WTC11 (cell line): ENCODE data around the gene MYO9A. TPM values are rescaled to one million over a fixed set of nuclear protein-coding genes. Genes with fewer than 3 reads are reported as not detected.

ENCODE experiments used
- ATAC-seq: fragments of 200-7000 bp; cut with Tn5 transposase; 2 replicates; pipeline ENCODE4 v1.10.0; 2021; ENCODE audit warnings: mild to moderate bottlenecking, moderate library complexity
- CTCF ChIA-PET: fragments of 300-600 bp; sonication (Branson Sonifier 250); formaldehyde crosslinking; loops from one replicate; lab custom pipeline; 2021; ENCODE audit warnings: antibody characterized with exemption; lab: Charles Lee
- POLR2A ChIA-PET: fragments of 350-600 bp; sonication (Branson Sonifier 250); formaldehyde crosslinking; loops from one replicate; lab custom pipeline; 2021; ENCODE audit warnings: antibody characterized with exemption; lab: Charles Lee
- DNase-seq: peaks from one replicate; pipeline ENCODE4 v3.0.0; 2021; ENCODE audit warnings: low spot score
- H3K27ac Mint-ChIP-seq: 2 replicates; pipeline ENCODE4 v1.8.0; 2021; ENCODE audit warnings: mixed read lengths
- H3K27me3 Mint-ChIP-seq: 2 replicates; pipeline ENCODE4 v1.8.0; 2021; ENCODE audit warnings: low read depth, mild to moderate bottlenecking, moderate library complexity, mixed read lengths
- H3K36me3 Mint-ChIP-seq: 2 replicates; pipeline ENCODE4 v1.8.0; 2021; ENCODE audit warnings: mixed read lengths
- H3K4me1 Mint-ChIP-seq: 2 replicates; pipeline ENCODE4 v1.8.0; 2022; ENCODE audit warnings: mixed read lengths
- H3K4me3 Mint-ChIP-seq: 2 replicates; pipeline ENCODE4 v1.8.0; 2021; ENCODE audit warnings: mild to moderate bottlenecking, moderate library complexity, mixed read lengths
- H3K9me3 Mint-ChIP-seq: 2 replicates; pipeline ENCODE4 v1.8.0; 2021; ENCODE audit warnings: mixed read lengths
- ARID4B ChIP-seq: sonication (generic); formaldehyde crosslinking; IDR thresholded peaks from 2 replicates; pipeline ENCODE4 v1.8.0; 2023; ENCODE audit warnings: missing genetic modification reagents, mild to moderate bottlenecking, borderline replicate concordance
- ATF6 ChIP-seq: sonication (generic); formaldehyde crosslinking; IDR thresholded peaks from 2 replicates; pipeline ENCODE4 v1.8.1; 2023; ENCODE audit warnings: mild to moderate bottlenecking, missing genetic modification reagents
- EMX1 ChIP-seq: fragments of 250-450 bp; sonication (Bioruptor Pico); IDR thresholded peaks from 2 replicates; pipeline ENCODE4 v1.8.0; 2021; ENCODE audit warnings: mild to moderate bottlenecking
- MYBL2 ChIP-seq: sonication (generic); formaldehyde crosslinking; IDR thresholded peaks from 2 replicates; pipeline ENCODE4 v1.8.1; 2023; ENCODE audit warnings: mild to moderate bottlenecking, moderate library complexity, missing genetic modification reagents
- NR2C2 ChIP-seq: sonication (generic); formaldehyde crosslinking; IDR thresholded peaks from 2 replicates; pipeline ENCODE4 v1.8.0; 2022; ENCODE audit warnings: mild to moderate bottlenecking, missing genetic modification reagents
- RELA ChIP-seq: sonication (generic); formaldehyde crosslinking; IDR thresholded peaks from 2 replicates; pipeline ENCODE4 v1.8.1; 2022; ENCODE audit warnings: missing genetic modification reagents, mild to moderate bottlenecking, borderline replicate concordance
- TCF7 ChIP-seq: sonication (generic); formaldehyde crosslinking; IDR thresholded peaks from 2 replicates; pipeline ENCODE4 v1.8.0; 2022; ENCODE audit warnings: mild to moderate bottlenecking, low read depth, missing genetic modification reagents, moderate library complexity
- ZNF263 ChIP-seq: sonication (generic); formaldehyde crosslinking; IDR thresholded peaks from 2 replicates; pipeline ENCODE4 v1.8.1; 2022; ENCODE audit warnings: low read depth, mild to moderate bottlenecking, moderate library complexity, missing genetic modification reagents
- ZNF671 ChIP-seq: fragments of 250-450 bp; sonication (Bioruptor Pico); IDR thresholded peaks from 2 replicates; pipeline ENCODE4 v1.8.0; 2021; ENCODE audit warnings: mild to moderate bottlenecking
- total RNA-seq: library from RNA; stranded (reverse); gene quantifications from 3 replicates; pipeline ENCODE4 v1.2.3, GENCODE V29; 2021
- TF ChIP-seq, protein P1 (sequence below): sonication (generic); formaldehyde crosslinking; IDR thresholded peaks from 2 replicates; pipeline ENCODE4 v1.8.0; 2022; ENCODE audit warnings: mild to moderate bottlenecking, missing genetic modification reagents
- TF ChIP-seq, protein P2 (sequence below): sonication (generic); formaldehyde crosslinking; conservative IDR thresholded peaks from 2 replicates; pipeline ENCODE4 v1.8.1; 2022; ENCODE audit warnings: mild to moderate bottlenecking, missing genetic modification reagents
- TF ChIP-seq, protein P3 (sequence below): fragments of 250-450 bp; sonication (Bioruptor Pico); IDR thresholded peaks from 2 replicates; pipeline ENCODE4 v1.9.0; 2021; ENCODE audit warnings: mild to moderate bottlenecking
- TF ChIP-seq, protein P4 (sequence below): fragments of 250-450 bp; sonication (Bioruptor Pico); conservative IDR thresholded peaks from 2 replicates; pipeline ENCODE4 v1.9.0; 2021; ENCODE audit warnings: mild to moderate bottlenecking
- TF ChIP-seq, protein P5 (sequence below): sonication (generic); formaldehyde crosslinking; conservative IDR thresholded peaks from 2 replicates; pipeline ENCODE4 v1.8.1; 2023; ENCODE audit warnings: mild to moderate bottlenecking, low read depth, missing genetic modification reagents, moderate library complexity
- TF ChIP-seq, protein P6 (sequence below): sonication (generic); formaldehyde crosslinking; IDR thresholded peaks from 2 replicates; pipeline ENCODE4 v1.8.0; 2022; ENCODE audit warnings: mild to moderate bottlenecking, missing genetic modification reagents
- TF ChIP-seq, protein P7 (sequence below): sonication (generic); formaldehyde crosslinking; IDR thresholded peaks from 2 replicates; pipeline ENCODE4 v1.8.1; 2023; ENCODE audit warnings: mild to moderate bottlenecking, missing genetic modification reagents, borderline replicate concordance

The MYO9A gene
- total RNA-seq, 1 experiment from 2014 or later = 23.5 TPM

GRCh38 chr15:71790081-71790480 is 327.9 kb downstream of the MYO9A start:
- CTCF ChIA-PET = interaction anchor here (0.8 to 1.0 kb wide), 3 partner anchors 9 to 37 kb away, joined by 4 to 5 read pairs (median 5); no protein-coding TSS in a partner anchor
- Mint-ChIP-seq H3K36me3 (no peaks in the 10 kb centered on the region; the same call in 1 of the 2 replicates), H3K27ac (no peak overlapping the region), H3K4me3 (no peak overlapping the region), H3K9me3 (no peaks in the 10 kb centered on the region), H3K4me1 (no peaks in the 10 kb centered on the region), H3K27me3 (no peaks in the 10 kb centered on the region; the same call in 1 of the 2 replicates)
- POLR2A ChIA-PET = no interaction called here
- ATAC-seq (no peak), DNase-seq (no peak)
- TF ChIP-seq, protein P1, sequence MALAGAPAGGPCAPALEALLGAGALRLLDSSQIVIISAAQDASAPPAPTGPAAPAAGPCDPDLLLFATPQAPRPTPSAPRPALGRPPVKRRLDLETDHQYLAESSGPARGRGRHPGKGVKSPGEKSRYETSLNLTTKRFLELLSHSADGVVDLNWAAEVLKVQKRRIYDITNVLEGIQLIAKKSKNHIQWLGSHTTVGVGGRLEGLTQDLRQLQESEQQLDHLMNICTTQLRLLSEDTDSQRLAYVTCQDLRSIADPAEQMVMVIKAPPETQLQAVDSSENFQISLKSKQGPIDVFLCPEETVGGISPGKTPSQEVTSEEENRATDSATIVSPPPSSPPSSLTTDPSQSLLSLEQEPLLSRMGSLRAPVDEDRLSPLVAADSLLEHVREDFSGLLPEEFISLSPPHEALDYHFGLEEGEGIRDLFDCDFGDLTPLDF (CRISPR knock-in tag) = no peak
- TF ChIP-seq ATF6 (CRISPR knock-in tag) (no peak), ZNF263 (CRISPR knock-in tag) (no peak), MYBL2 (CRISPR knock-in tag) (no peak), TCF7 (CRISPR knock-in tag) (no peak), RELA (CRISPR knock-in tag) (no peak), ZNF671 (CRISPR knock-in tag) (no peak), EMX1 (no peak), ARID4B (CRISPR knock-in tag) (no peak), NR2C2 (CRISPR knock-in tag) (no peak)
- TF ChIP-seq, protein P2, sequence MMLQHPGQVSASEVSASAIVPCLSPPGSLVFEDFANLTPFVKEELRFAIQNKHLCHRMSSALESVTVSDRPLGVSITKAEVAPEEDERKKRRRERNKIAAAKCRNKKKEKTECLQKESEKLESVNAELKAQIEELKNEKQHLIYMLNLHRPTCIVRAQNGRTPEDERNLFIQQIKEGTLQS (CRISPR knock-in tag) = no peak
- TF ChIP-seq, protein P3, sequence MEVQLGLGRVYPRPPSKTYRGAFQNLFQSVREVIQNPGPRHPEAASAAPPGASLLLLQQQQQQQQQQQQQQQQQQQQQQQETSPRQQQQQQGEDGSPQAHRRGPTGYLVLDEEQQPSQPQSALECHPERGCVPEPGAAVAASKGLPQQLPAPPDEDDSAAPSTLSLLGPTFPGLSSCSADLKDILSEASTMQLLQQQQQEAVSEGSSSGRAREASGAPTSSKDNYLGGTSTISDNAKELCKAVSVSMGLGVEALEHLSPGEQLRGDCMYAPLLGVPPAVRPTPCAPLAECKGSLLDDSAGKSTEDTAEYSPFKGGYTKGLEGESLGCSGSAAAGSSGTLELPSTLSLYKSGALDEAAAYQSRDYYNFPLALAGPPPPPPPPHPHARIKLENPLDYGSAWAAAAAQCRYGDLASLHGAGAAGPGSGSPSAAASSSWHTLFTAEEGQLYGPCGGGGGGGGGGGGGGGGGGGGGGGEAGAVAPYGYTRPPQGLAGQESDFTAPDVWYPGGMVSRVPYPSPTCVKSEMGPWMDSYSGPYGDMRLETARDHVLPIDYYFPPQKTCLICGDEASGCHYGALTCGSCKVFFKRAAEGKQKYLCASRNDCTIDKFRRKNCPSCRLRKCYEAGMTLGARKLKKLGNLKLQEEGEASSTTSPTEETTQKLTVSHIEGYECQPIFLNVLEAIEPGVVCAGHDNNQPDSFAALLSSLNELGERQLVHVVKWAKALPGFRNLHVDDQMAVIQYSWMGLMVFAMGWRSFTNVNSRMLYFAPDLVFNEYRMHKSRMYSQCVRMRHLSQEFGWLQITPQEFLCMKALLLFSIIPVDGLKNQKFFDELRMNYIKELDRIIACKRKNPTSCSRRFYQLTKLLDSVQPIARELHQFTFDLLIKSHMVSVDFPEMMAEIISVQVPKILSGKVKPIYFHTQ (CRISPR knock-in tag) = no peak
- TF ChIP-seq, protein P4, sequence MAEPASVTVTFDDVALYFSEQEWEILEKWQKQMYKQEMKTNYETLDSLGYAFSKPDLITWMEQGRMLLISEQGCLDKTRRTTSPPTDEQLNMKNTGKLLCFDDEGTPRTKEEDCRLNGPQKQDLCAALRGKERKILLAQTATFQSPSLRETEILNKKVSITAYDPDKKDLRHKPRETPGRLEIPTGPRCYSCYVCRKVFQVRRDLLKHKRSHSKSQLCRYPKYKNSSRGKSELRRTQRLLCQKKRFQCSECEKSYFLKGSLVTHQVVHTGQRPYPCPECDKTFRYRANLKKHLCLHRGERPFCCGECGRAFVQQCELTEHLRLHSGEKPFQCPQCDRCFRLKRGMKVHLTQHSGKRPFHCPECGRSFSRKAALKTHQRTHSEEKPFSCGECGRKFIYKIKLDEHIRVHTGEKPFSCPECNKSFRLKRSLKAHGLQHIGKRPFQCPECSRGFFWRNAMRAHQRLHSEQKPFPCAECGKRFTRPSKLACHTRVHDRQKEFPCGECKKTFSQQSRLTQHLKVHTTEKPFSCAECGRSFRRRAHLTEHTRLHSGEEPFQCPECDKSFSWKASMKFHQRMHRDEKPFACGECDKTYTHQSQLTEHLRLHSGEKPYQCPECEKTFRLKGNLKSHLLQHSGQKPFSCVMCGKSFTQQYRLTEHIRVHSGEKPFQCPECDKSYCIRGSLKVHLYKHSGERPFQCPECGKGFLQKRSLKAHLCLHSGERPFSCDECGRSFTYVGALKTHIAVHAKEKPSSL (CRISPR knock-in tag) = no peak
- TF ChIP-seq, protein P5, sequence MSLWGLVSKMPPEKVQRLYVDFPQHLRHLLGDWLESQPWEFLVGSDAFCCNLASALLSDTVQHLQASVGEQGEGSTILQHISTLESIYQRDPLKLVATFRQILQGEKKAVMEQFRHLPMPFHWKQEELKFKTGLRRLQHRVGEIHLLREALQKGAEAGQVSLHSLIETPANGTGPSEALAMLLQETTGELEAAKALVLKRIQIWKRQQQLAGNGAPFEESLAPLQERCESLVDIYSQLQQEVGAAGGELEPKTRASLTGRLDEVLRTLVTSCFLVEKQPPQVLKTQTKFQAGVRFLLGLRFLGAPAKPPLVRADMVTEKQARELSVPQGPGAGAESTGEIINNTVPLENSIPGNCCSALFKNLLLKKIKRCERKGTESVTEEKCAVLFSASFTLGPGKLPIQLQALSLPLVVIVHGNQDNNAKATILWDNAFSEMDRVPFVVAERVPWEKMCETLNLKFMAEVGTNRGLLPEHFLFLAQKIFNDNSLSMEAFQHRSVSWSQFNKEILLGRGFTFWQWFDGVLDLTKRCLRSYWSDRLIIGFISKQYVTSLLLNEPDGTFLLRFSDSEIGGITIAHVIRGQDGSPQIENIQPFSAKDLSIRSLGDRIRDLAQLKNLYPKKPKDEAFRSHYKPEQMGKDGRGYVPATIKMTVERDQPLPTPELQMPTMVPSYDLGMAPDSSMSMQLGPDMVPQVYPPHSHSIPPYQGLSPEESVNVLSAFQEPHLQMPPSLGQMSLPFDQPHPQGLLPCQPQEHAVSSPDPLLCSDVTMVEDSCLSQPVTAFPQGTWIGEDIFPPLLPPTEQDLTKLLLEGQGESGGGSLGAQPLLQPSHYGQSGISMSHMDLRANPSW (CRISPR knock-in tag) = no peak
- TF ChIP-seq, protein P6, sequence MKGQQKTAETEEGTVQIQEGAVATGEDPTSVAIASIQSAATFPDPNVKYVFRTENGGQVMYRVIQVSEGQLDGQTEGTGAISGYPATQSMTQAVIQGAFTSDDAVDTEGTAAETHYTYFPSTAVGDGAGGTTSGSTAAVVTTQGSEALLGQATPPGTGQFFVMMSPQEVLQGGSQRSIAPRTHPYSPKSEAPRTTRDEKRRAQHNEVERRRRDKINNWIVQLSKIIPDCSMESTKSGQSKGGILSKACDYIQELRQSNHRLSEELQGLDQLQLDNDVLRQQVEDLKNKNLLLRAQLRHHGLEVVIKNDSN (CRISPR knock-in tag) = no peak
- TF ChIP-seq, protein P7, sequence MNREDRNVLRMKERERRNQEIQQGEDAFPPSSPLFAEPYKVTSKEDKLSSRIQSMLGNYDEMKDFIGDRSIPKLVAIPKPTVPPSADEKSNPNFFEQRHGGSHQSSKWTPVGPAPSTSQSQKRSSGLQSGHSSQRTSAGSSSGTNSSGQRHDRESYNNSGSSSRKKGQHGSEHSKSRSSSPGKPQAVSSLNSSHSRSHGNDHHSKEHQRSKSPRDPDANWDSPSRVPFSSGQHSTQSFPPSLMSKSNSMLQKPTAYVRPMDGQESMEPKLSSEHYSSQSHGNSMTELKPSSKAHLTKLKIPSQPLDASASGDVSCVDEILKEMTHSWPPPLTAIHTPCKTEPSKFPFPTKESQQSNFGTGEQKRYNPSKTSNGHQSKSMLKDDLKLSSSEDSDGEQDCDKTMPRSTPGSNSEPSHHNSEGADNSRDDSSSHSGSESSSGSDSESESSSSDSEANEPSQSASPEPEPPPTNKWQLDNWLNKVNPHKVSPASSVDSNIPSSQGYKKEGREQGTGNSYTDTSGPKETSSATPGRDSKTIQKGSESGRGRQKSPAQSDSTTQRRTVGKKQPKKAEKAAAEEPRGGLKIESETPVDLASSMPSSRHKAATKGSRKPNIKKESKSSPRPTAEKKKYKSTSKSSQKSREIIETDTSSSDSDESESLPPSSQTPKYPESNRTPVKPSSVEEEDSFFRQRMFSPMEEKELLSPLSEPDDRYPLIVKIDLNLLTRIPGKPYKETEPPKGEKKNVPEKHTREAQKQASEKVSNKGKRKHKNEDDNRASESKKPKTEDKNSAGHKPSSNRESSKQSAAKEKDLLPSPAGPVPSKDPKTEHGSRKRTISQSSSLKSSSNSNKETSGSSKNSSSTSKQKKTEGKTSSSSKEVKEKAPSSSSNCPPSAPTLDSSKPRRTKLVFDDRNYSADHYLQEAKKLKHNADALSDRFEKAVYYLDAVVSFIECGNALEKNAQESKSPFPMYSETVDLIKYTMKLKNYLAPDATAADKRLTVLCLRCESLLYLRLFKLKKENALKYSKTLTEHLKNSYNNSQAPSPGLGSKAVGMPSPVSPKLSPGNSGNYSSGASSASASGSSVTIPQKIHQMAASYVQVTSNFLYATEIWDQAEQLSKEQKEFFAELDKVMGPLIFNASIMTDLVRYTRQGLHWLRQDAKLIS (CRISPR knock-in tag) = no peak
